HTERT RPE-1 (cell line): Measurements from ENCODE around the gene PEAK1.

Experiments used
- in situ Hi-C: fragments of 300-500 bp; cut with MboI; formaldehyde crosslinking; loops from 4 replicates; pipeline ENCODE4 v1.14.3; 2020; ENCODE audit warnings: low sequenced_read_pairs

The PEAK1 gene

GRCh38 chr15:77361456-77361855 is 58.4 kb downstream of the PEAK1 start:
- in situ Hi-C loops: no loop called here

GRCh38 chr15:77358545-77359240 is 61.2 kb downstream of the PEAK1 start:
- in situ Hi-C loops: no loop called here

GRCh38 chr15:77356305-77356704 is 63.6 kb downstream of the PEAK1 start:
- in situ Hi-C loops: no loop called here

GRCh38 chr15:77355321-77355720 is 64.6 kb downstream of the PEAK1 start:
- in situ Hi-C loops: no loop called here

- in situ Hi-C loops: no loop called here
These were observed 65.8 kb downstream of the PEAK1 start for GRCh38 chr15:77354063-77354462.

GRCh38 chr15:77352887-77353286 is 67.0 kb downstream of the PEAK1 start:
- in situ Hi-C loops: no loop called here

GRCh38 chr15:77350792-77351191 is 69.1 kb downstream of the PEAK1 start:
- in situ Hi-C loops: no loop called here

GRCh38 chr15:77349666-77350065 is 70.2 kb downstream of the PEAK1 start:
- in situ Hi-C loops: no loop called here

GRCh38 chr15:77348511-77348910 is 71.4 kb downstream of the PEAK1 start:
- in situ Hi-C loops: no loop called here

GRCh38 chr15:77347197-77347596 is 72.7 kb downstream of the PEAK1 start:
- in situ Hi-C loops: no loop called here

- in situ Hi-C loops: no loop called here
These were observed 73.5 kb downstream of the PEAK1 start for GRCh38 chr15:77346245-77347036.

GRCh38 chr15:77342807-77343206 is 77.1 kb downstream of the PEAK1 start:
- in situ Hi-C loops: no loop called here

- in situ Hi-C loops: no loop called here
These were observed 79.7 kb downstream of the PEAK1 start for GRCh38 chr15:77340245-77340644.

- in situ Hi-C loops: no loop called here
These were observed 83.9 kb downstream of the PEAK1 start for GRCh38 chr15:77336006-77336405.

- in situ Hi-C loops: no loop called here
These were observed 84.6 kb downstream of the PEAK1 start for GRCh38 chr15:77335298-77335697.

- in situ Hi-C loops: no loop called here
These were observed 86.7 kb downstream of the PEAK1 start for GRCh38 chr15:77333166-77333565.

- in situ Hi-C loops: no loop called here
These were observed 90.7 kb downstream of the PEAK1 start for GRCh38 chr15:77329202-77329601.

GRCh38 chr15:77327844-77328529 is 91.9 kb downstream of the PEAK1 start:
- in situ Hi-C loops: no loop called here

- in situ Hi-C loops: no loop called here
These were observed 92.7 kb downstream of the PEAK1 start for GRCh38 chr15:77327168-77327567.

GRCh38 chr15:77326366-77326765 is 93.5 kb downstream of the PEAK1 start:
- in situ Hi-C loops: no loop called here

GRCh38 chr15:77312523-77312922 is 107.4 kb downstream of the PEAK1 start:
- in situ Hi-C loops: no loop called here
